HFF-Myc (cell line): ENCODE results near the gene CRYL1.

ENCODE experiments used
- DNase-seq: peaks from one replicate; pipeline ENCODE4 v3.0.0-alpha.2; 2011; ENCODE audit warnings: low read depth; ENCODE audit errors: extremely low read depth
- H3K4me3 ChIP-seq: replicated peaks from 2 replicates; pipeline ENCODE4 v1.5.1; 2011; ENCODE audit warnings: low read depth, mild to moderate bottlenecking, control low read depth, low read length
- CTCF ChIP-seq: IDR thresholded peaks from 2 replicates; pipeline ENCODE4 v1.5.1; 2012; ENCODE audit warnings: mild to moderate bottlenecking, low read depth, low read length, control low read depth; ENCODE audit errors: missing control alignments

Gene CRYL1

DNA sequence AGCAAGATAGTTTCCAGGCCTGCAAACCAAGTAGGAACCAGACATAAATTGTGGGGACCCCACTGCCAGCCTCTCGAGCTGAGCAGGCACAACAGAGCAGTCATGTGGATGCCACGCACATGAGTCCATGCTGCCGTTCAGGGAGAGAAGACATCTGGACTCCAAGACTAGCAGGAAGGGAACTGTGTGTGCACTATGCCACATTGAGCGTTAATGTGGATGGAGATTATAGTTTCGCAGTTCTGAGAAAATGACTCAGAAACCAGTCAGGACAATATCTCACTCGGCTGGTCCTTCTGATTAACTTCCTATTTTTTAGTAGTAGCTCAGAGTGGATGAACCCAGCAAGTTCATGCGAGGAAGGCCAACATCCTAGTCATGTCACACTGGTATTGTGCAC is 124.9 kb downstream of the CRYL1 start:
- no peak overlapping the region for H3K4me3 ChIP-seq
- TF ChIP-seq CTCF, result no peak
- no peak for DNase-seq

GRCh38 chr13:20399961-20400360 is 125.7 kb downstream of the CRYL1 start:
- no peak for DNase-seq
- TF ChIP-seq CTCF, result no peak
- H3K4me3 ChIP-seq, result no peak overlapping the region

DNA sequence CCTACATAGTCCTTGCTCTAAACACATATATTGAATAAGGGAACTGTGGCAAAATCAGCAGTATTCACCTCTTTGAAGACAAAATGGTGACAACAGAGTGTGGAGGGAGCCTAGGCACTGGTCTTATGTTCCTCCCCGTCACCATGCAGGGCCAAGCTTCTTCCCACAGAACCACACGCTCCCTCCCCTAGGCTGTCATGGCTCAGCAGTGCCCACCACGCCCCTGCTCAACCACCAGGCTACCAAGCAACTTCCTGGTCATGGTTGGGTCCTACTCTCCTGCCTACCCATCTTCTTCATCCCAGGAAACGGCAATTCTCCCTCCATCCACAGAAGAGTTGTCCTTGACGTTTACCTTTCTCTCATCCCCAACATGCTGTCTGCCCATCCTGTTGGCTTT is 126.1 kb downstream of the CRYL1 start:
- H3K4me3 ChIP-seq, result no peak overlapping the region
- TF ChIP-seq CTCF, result no peak
- DNase-seq, result no peak

- TF ChIP-seq CTCF, result no peak
- DNase-seq, result no peak
- H3K4me3 ChIP-seq, result no peak overlapping the region
These were observed 127.2 kb downstream of the CRYL1 start for GRCh38 chr13:20398459-20398858.

DNA sequence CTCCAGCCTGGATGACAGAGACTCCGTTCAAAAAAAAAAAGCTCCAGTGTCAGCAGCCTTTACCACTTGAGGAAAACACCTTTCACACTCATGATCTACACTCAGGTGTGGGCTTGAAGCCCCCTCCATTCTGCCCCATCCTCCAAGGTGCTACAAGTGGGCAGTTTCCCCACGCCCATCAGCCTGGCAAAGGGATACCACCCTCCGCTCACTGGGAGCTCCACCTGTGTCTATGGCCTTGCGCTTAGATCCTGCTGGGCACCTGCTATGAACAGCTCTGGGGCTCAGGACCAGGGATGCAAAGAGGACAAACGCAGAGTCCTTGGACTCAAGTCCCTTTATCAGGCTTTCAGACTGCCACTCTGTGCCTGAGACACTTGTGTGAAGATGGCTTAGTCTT is 127.8 kb downstream of the CRYL1 start:
- DNase-seq, result no peak
- TF ChIP-seq CTCF, result no peak
- no peak overlapping the region for H3K4me3 ChIP-seq

- no peak for TF ChIP-seq CTCF
- H3K4me3 ChIP-seq, result no peak overlapping the region
- DNase-seq, result no peak
These were observed 130.4 kb downstream of the CRYL1 start for GRCh38 chr13:20395061-20395916.

- DNase-seq, result no peak
- H3K4me3 ChIP-seq, result no peak overlapping the region
- no peak for TF ChIP-seq CTCF
These were observed 131.2 kb downstream of the CRYL1 start for GRCh38 chr13:20394506-20394905.
